Activated CD4-positive, alpha-beta T cell treated with anti-CD3 and anti-CD28 coated beads for 36 hours (primary cell): ENCODE data around the gene MAMDC2. TPM values are rescaled to one million over a fixed set of nuclear protein-coding genes. Genes with fewer than 3 reads are reported as not detected.

Experiments
- ATAC-seq: fragments of 200-7000 bp; cut with Tn5 transposase; one replicate; pipeline ENCODE4 v1.10.0; 2021; ENCODE audit warnings: mild to moderate bottlenecking, moderate library complexity
- CTCF ChIA-PET: fragments of 350-600 bp; sonication (Branson Sonifier 250); formaldehyde crosslinking; loops from one replicate; lab custom pipeline; 2021; ENCODE audit warnings: antibody characterized with exemption; lab: Charles Lee
- POLR2A ChIA-PET: fragments of 350-600 bp; sonication (Branson Sonifier 250); formaldehyde crosslinking; loops from one replicate; lab custom pipeline; 2021; ENCODE audit warnings: antibody characterized with exemption, inconsistent platforms; lab: Charles Lee
- DNase-seq: peaks from one replicate; pipeline ENCODE4 v3.0.0-alpha.2; 2020
- H3K27ac Mint-ChIP-seq: one replicate; pipeline ENCODE4 v1.8.0; 2021; ENCODE audit warnings: mixed read lengths
- H3K27me3 Mint-ChIP-seq: one replicate; pipeline ENCODE4 v1.8.0; 2021; ENCODE audit warnings: mixed read lengths
- H3K36me3 Mint-ChIP-seq: one replicate; pipeline ENCODE4 v1.8.0; 2021; ENCODE audit warnings: low read depth, mixed read lengths
- H3K4me1 Mint-ChIP-seq: one replicate; pipeline ENCODE4 v1.8.0; 2021; ENCODE audit warnings: mixed read lengths
- H3K4me3 Mint-ChIP-seq: one replicate; pipeline ENCODE4 v1.8.0; 2021; ENCODE audit warnings: mild to moderate bottlenecking, moderate library complexity, mixed read lengths
- H3K9me3 Mint-ChIP-seq: one replicate; pipeline ENCODE4 v1.8.0; 2021; ENCODE audit warnings: low read depth, mixed read lengths
- intact Hi-C, 2 experiments: fragments of 100-400 bp; cut with DNase I in 1 of 2; cut with micrococcal nuclease in 1 of 2; formaldehyde crosslinking; loops; one replicate each; pipeline versions ENCODE4 v1.14.2 to v1.15.1; 2022 to 2024; cut with DNase I, micrococcal nuclease
- total RNA-seq, 2 experiments: library from RNA; stranded (reverse); gene quantifications; one replicate each; pipeline ENCODE4 v1.2.3, GENCODE V29; 2021

Gene MAMDC2, protein sequence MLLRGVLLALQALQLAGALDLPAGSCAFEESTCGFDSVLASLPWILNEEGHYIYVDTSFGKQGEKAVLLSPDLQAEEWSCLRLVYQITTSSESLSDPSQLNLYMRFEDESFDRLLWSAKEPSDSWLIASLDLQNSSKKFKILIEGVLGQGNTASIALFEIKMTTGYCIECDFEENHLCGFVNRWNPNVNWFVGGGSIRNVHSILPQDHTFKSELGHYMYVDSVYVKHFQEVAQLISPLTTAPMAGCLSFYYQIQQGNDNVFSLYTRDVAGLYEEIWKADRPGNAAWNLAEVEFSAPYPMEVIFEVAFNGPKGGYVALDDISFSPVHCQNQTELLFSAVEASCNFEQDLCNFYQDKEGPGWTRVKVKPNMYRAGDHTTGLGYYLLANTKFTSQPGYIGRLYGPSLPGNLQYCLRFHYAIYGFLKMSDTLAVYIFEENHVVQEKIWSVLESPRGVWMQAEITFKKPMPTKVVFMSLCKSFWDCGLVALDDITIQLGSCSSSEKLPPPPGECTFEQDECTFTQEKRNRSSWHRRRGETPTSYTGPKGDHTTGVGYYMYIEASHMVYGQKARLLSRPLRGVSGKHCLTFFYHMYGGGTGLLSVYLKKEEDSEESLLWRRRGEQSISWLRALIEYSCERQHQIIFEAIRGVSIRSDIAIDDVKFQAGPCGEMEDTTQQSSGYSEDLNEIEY
- not detected for total RNA-seq

DNA sequence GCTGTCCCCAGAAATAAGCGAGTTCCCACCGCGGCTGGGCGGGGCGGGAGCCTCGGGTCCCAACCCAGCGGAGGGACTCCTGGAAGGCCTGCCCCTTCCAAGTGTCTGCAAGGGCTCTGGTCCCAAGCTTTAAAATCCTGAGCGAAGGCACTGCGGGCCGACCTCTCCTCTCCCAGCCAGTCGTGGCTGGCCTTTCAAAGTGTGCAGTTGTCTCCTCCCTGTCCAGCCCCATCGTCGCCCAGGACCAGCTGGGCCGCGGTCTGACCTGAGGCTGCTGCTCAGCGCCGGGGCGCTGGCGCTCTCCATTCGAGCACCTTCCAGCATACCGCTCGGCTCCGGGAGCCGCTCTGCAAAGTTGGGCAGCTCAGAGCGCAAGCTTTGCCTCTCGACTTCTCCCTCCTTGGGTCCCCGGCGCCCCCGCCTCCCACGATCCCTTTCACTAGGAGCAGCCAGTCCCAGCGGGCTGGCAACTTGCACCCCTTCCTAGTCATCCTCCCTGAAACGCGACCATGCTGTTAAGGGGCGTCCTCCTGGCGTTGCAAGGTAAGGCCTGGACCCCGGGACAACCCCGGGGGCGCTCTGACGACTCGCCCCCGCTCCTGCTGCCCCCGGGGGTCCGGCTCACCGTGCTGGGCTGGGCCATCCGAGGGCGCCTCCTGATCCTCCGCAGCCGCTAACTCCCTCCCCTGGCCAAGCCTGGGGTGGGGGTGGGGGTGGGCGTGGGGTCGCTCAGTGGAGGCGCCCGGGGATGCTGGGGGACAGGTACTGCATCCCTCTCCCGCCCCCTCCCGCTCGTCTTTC lies at the start of gene MAMDC2:
Gene MAMDC2 (plus strand): TSS at position 160 of the 801 bp plus-strand sequence. CDS start 350 bp downstream, at position 510.
- ATAC-seq = no peak

DNA sequence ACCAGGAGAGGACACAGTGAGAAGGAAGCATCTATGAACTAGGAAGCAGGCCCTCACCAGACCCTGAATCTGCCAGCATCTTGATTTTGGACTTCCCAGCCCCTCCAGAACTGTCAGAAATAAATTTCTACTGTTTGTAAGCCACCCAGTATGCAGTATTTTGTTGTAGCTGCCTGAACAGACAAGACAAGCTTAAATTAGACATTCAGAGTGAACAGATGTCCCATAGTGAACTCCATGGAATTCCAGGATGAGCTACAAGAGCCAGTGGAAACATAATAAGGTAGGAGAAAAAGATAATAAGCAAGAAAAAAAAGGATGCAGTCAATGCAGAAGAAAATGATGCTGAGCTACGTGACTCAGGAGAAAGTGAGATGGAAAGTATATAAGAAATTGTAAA lies 47.8 kb upstream of the MAMDC2 start:
- Mint-ChIP-seq H3K4me3 (no peak overlapping the region), H3K27me3 (peaks cover 14% of the 10 kb centered on the region), H3K4me1 (no peaks in the 10 kb centered on the region), H3K27ac (no peak overlapping the region), H3K36me3 (no peaks in the 10 kb centered on the region), H3K9me3 (no peaks in the 10 kb centered on the region)
- POLR2A ChIA-PET = no interaction called here
- DNase-seq (no peak), ATAC-seq (no peak)
- CTCF ChIA-PET = no interaction called here
- intact Hi-C loops = no loop called here

More for the DNA sequence above, at the start of gene MAMDC2:
- ChIA-PET POLR2A (no interaction called here), CTCF (interaction anchor here (0.5 kb wide), 1 partner anchor 11 kb away, joined by 3 read pairs; no protein-coding TSS in a partner anchor)
- Mint-ChIP-seq H3K27me3 (peaks cover 39% of the 10 kb centered on the region), H3K27ac (no peak within 1 kb of the TSS), H3K4me3 (no peak within 1 kb of the TSS), H3K4me1 (peaks cover 8% of the 10 kb centered on the region), H3K9me3 (no peaks in the 10 kb centered on the region), H3K36me3 (no peaks in the 10 kb centered on the region)
- intact Hi-C loops = no loop called here
- DNase-seq = peak; percentile 8

DNA sequence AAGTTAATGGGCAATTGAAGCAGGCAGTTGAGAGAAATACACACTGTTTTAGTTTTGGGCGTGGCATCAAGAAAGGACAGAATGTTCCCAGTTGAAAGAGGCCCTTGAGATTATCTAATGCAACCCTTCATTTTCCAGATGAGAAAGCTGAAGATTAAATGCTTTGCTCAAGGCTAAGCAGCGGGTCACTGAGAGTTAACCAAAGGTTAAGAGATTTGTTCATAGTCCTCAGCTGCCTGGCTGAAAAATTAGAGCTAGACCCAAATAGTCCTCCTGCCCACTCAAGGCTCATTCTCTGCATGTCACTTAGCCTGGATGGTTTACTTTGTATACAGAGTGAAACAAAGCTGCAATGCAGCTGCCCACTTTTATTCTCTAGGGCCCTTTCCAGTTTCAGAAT lies 46.7 kb upstream of the MAMDC2 start:
- Mint-ChIP-seq H3K27ac (no peak overlapping the region), H3K9me3 (no peaks in the 10 kb centered on the region), H3K4me1 (no peaks in the 10 kb centered on the region), H3K27me3 (peaks cover 10% of the 10 kb centered on the region), H3K36me3 (no peaks in the 10 kb centered on the region), H3K4me3 (no peak overlapping the region)
- ChIA-PET POLR2A (no interaction called here), CTCF (interaction anchor here (1.4 kb wide), 1 partner anchor 114 kb away, joined by 4 read pairs; no protein-coding TSS in a partner anchor)
- intact Hi-C loops = no loop called here
- no peak for DNase-seq
- ATAC-seq = no peak

DNA sequence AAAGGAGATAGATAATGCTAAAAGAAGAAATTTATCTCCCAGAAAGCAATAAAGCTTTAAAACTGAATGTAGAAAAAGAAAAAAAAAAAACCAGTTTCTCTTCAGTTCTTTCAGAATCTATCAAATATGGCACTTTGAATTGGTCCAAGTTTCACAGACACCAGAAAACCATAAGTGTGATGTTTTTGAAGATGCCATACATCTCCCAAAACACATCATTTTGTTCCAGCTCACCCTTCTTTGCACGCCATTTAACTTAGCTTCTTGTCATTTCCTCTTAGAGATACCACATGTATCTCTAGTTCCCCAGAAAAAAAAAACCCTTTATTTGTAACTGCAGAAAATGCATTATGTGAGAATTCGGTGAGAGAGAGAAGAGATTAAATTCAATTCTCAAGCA lies 46.1 kb upstream of the MAMDC2 start:
- H3K27me3 Mint-ChIP-seq = peaks cover 12% of the 10 kb centered on the region
- DNase-seq (no peak), ATAC-seq (no peak)
- POLR2A ChIA-PET = no interaction called here
- H3K4me3 Mint-ChIP-seq = no peak overlapping the region
- CTCF ChIA-PET = interaction anchor here (1.4 kb wide), 1 partner anchor 114 kb away, joined by 4 read pairs; no protein-coding TSS in a partner anchor
- H3K4me1 Mint-ChIP-seq = no peaks in the 10 kb centered on the region
- no peaks in the 10 kb centered on the region for H3K36me3 Mint-ChIP-seq
- H3K9me3 Mint-ChIP-seq = no peaks in the 10 kb centered on the region
- intact Hi-C loops = no loop called here
- no peak overlapping the region for H3K27ac Mint-ChIP-seq

DNA sequence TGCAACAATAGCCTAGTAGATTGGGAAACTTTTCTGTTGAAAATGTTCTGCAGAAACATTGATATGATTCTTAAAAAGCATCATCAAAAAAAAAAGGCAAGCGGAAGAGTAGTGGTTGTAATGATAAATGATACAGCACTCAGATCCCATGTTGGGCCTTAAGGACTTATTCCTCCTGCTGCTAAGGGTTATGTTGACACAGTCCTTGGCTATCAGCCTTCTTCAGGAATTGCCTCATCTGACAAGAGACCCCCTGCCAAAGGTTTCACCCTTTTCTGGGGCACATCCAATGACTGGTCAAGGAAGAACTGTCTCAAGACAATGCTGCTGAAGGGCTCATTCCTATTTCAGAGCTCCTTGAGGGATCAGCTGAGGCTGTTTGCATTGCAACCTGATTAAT lies 44.3 kb upstream of the MAMDC2 start:
- DNase-seq = no peak
- Mint-ChIP-seq H3K9me3 (no peaks in the 10 kb centered on the region), H3K27me3 (peaks cover 11% of the 10 kb centered on the region), H3K4me3 (no peak overlapping the region), H3K27ac (no peak overlapping the region), H3K4me1 (no peaks in the 10 kb centered on the region), H3K36me3 (no peaks in the 10 kb centered on the region)
- POLR2A ChIA-PET = no interaction called here
- intact Hi-C loops = no loop called here
- CTCF ChIA-PET = no interaction called here
- ATAC-seq = no peak

- CTCF ChIA-PET = interaction anchor here (0.6 kb wide), 1 partner anchor 235 kb away, joined by 3 read pairs; no protein-coding TSS in a partner anchor
- no peaks in the 10 kb centered on the region for H3K9me3 Mint-ChIP-seq
Observed at GRCh38 chr9:70000469-70000868, 43.2 kb upstream of the MAMDC2 start.

GRCh38 chr9:70003901-70004714 lies 39.5 kb upstream of the MAMDC2 start:
- POLR2A ChIA-PET = no interaction called here

More at GRCh38 chr9:70000469-70000868, 43.2 kb upstream of the MAMDC2 start:
- no peak overlapping the region for H3K27ac Mint-ChIP-seq
- H3K4me3 Mint-ChIP-seq = no peak overlapping the region
- no peaks in the 10 kb centered on the region for H3K36me3 Mint-ChIP-seq
- no peaks in the 10 kb centered on the region for H3K4me1 Mint-ChIP-seq
- H3K27me3 Mint-ChIP-seq = peaks cover 11% of the 10 kb centered on the region
- POLR2A ChIA-PET = no interaction called here
- intact Hi-C loops = no loop called here
- DNase-seq (no peak), ATAC-seq (no peak)

DNA sequence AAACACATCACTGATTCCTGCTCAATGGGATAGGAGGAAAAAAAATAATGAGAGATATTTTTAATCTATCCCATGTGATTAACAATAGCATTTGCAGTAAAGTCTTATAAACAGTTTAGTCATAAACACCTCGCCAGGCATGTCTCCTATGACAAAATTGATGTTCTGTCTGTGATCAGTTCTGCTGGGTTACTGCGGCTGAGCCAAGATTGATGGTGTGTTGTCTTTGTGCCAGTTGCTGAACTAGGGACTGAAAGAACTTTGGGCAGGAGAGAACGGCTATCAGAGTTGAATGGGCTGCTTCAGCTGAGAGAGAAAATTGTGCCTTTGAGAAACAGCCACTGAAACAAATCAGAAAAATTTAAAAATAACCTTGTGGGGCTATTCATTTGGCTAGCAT lies 37.3 kb upstream of the MAMDC2 start:
- intact Hi-C loops = no loop called here
- ATAC-seq (no peak), DNase-seq (no peak)
- Mint-ChIP-seq H3K36me3 (no peaks in the 10 kb centered on the region), H3K27me3 (peaks cover 12% of the 10 kb centered on the region), H3K4me1 (no peaks in the 10 kb centered on the region), H3K4me3 (no peak overlapping the region), H3K9me3 (no peaks in the 10 kb centered on the region), H3K27ac (no peak overlapping the region)
- CTCF ChIA-PET = no interaction called here
- POLR2A ChIA-PET = no interaction called here

More at GRCh38 chr9:70003901-70004714, 39.5 kb upstream of the MAMDC2 start:
- intact Hi-C loops = no loop called here
- Mint-ChIP-seq H3K4me3 (no peak overlapping the region), H3K9me3 (no peaks in the 10 kb centered on the region), H3K36me3 (no peaks in the 10 kb centered on the region), H3K27me3 (peaks cover 12% of the 10 kb centered on the region), H3K27ac (no peak overlapping the region), H3K4me1 (no peaks in the 10 kb centered on the region)
- ATAC-seq (no peak), DNase-seq (no peak)
- CTCF ChIA-PET = interaction anchor here (1.0 kb wide), 1 partner anchor 108 kb away, joined by 3 read pairs; no protein-coding TSS in a partner anchor

DNA sequence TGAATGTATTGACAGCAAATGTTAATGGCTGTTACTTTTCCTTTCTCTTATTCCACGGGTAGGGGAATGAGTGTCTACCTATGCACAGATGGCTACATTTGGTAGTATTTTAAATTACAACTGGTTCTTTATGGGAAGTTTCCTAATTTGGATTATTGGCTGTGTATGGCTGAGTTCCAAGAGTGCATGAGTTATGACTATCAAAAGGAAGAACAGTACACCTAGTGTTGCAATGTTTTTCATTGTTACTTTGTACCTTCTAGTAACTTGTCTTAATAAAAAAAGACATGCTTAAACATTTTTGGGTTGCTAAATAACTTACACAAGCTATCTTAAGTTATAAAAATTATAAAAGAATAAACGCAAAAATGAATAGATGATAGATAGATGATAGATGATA lies 35.8 kb upstream of the MAMDC2 start:
- CTCF ChIA-PET = no interaction called here
- Mint-ChIP-seq H3K27me3 (peaks cover 9% of the 10 kb centered on the region), H3K27ac (no peak overlapping the region), H3K9me3 (no peaks in the 10 kb centered on the region), H3K4me1 (no peaks in the 10 kb centered on the region), H3K4me3 (no peak overlapping the region), H3K36me3 (no peaks in the 10 kb centered on the region)
- ATAC-seq (no peak), DNase-seq (no peak)
- intact Hi-C loops = no loop called here
- POLR2A ChIA-PET = no interaction called here

GRCh38 chr9:70010015-70010414 lies 33.6 kb upstream of the MAMDC2 start:
- DNase-seq (no peak), ATAC-seq (no peak)
- ChIA-PET POLR2A (no interaction called here), CTCF (interaction anchor here (0.7 kb wide), 1 partner anchor 85 kb away, joined by 3 read pairs; no protein-coding TSS in a partner anchor)
- no peaks in the 10 kb centered on the region for H3K9me3 Mint-ChIP-seq
- intact Hi-C loops = no loop called here
- H3K4me1 Mint-ChIP-seq = no peaks in the 10 kb centered on the region
- peaks cover 3% of the 10 kb centered on the region for H3K27me3 Mint-ChIP-seq
- no peak overlapping the region for H3K27ac Mint-ChIP-seq
- no peak overlapping the region for H3K4me3 Mint-ChIP-seq
- no peaks in the 10 kb centered on the region for H3K36me3 Mint-ChIP-seq
